Endothelial cell of umbilical vein (primary cell): ENCODE data around the gene CTAGE6. TPM values are rescaled to one million over a fixed set of nuclear protein-coding genes. Genes with fewer than 3 reads are reported as not detected.
A peak's percentile ranks its signal among the peaks of the same experiment; 100 is the strongest.
"Not testable (repeated sequence)": the region's sequence is repeated elsewhere in the genome, so short reads cannot be mapped to it uniquely, and the experiment has no call there.

Source experiments
- BruUV-seq: library from RNA; stranded (reverse); fragments of 400-500 nt; replicated peaks from 2 replicates; lab custom pipeline; 2021; lab: Mats Ljungman, UMichigan
- CTCF ChIA-PET: fragments of 300-600, 350-600 bp; sonication (Branson Sonifier 250); formaldehyde crosslinking; loops from one replicate; lab custom pipeline; 2021; ENCODE audit warnings: antibody characterized with exemption, inconsistent platforms; lab: Charles Lee
- POLR2A ChIA-PET: fragments of 300-600, 350-600 bp; sonication (Branson Sonifier 250); formaldehyde crosslinking; loops from one replicate; lab custom pipeline; 2021; ENCODE audit warnings: antibody characterized with exemption, inconsistent platforms; lab: Charles Lee
- DNase-seq: peaks from one replicate; pipeline ENCODE4 v3.0.0-alpha.2; 2011; ENCODE audit warnings: low read depth, low spot score
- FAIRE-seq: peaks from 2 replicates; lab custom pipeline; 2011; peaks lifted over from hg19 to GRCh38; lab: Jason Lieb, UNC
- H2AFZ ChIP-seq: 2 replicates; pipeline ENCODE4 v1.6.0; 2012; ENCODE audit warnings: low read depth, low read length, control low read depth, inconsistent platforms
- H3K27ac ChIP-seq: 2 replicates; pipeline ENCODE4 v1.5.1; 2011; ENCODE audit warnings: low read depth, mild to moderate bottlenecking, control low read depth, low read length, moderate library complexity; ENCODE audit not compliant: insufficient read depth
- H3K27me3 ChIP-seq, 2 experiments: 2 replicates each; pipeline versions ENCODE4 v1.6.0 to v1.6.1; 2011; ENCODE audit warnings: low read length in 2 of 2, mixed read lengths in 1 of 2; ENCODE audit not compliant: control insufficient read depth in 2 of 2, insufficient read depth in 2 of 2
- H3K36me3 ChIP-seq, 2 experiments: 2 replicates in 1 of 2; 3 replicates in 1 of 2; pipeline ENCODE4 v1.5.1; 2011; ENCODE audit warnings: low read length in 2 of 2, mild to moderate bottlenecking in 1 of 2, moderate library complexity in 1 of 2; ENCODE audit not compliant: control insufficient read depth in 2 of 2, insufficient read depth in 2 of 2; ENCODE audit errors: extremely low read depth in 1 of 2
- H3K4me1 ChIP-seq: 3 replicates; pipeline ENCODE4 v1.5.1; 2011; ENCODE audit warnings: mild to moderate bottlenecking, low read length; ENCODE audit not compliant: control insufficient read depth, insufficient read depth; ENCODE audit errors: extremely low read depth
- H3K4me2 ChIP-seq: 2 replicates; pipeline ENCODE4 v1.6.1; 2011; ENCODE audit warnings: low read length, control low read depth, mixed read lengths; ENCODE audit not compliant: insufficient read depth
- H3K4me3 ChIP-seq, 3 experiments: fragments of 200-600 bp in 1 of 3; sonication (generic), shearing (Covaris generic) in 1 of 3; replicated peaks in 1 of 3; 2 replicates each; pipeline ENCODE4 v1.5.1; 2011 to 2016; ENCODE audit warnings: control low read depth in 3 of 3, low read length in 3 of 3, mild to moderate bottlenecking in 2 of 3, inconsistent platforms in 1 of 3, low read depth in 1 of 3, moderate library complexity in 1 of 3; ENCODE audit not compliant: insufficient read depth in 1 of 3
- H3K79me2 ChIP-seq: 2 replicates; pipeline ENCODE4 v1.6.0; 2012; ENCODE audit warnings: low read length, inconsistent platforms; ENCODE audit not compliant: control insufficient read depth, insufficient read depth
- H3K9ac ChIP-seq: replicated peaks from 2 replicates; pipeline ENCODE3; 2011; ENCODE audit warnings: low read length, control low read depth; ENCODE audit not compliant: insufficient read depth; ENCODE audit errors: extremely low read depth
- H3K9me1 ChIP-seq: replicated peaks from 3 replicates; pipeline ENCODE4 v1.6.0; 2011; ENCODE audit warnings: mild to moderate bottlenecking, low read length; ENCODE audit not compliant: control insufficient read depth, insufficient read depth; ENCODE audit errors: extremely low read depth
- H3K9me3 ChIP-seq: replicated peaks from 2 replicates; pipeline ENCODE4 v1.5.1; 2012; ENCODE audit warnings: low read length, inconsistent platforms; ENCODE audit not compliant: control insufficient read depth, insufficient read depth
- H4K20me1 ChIP-seq: replicated peaks from 2 replicates; pipeline ENCODE3; 2011; ENCODE audit warnings: mild to moderate bottlenecking, low read length; ENCODE audit not compliant: control insufficient read depth, insufficient read depth; ENCODE audit errors: extremely low read depth
- dilution Hi-C: fragments of 300-500 bp; cut with MboI; formaldehyde crosslinking; loops from one replicate; pipeline ENCODE4 v1.15.0; 2019; ENCODE audit warnings: low sequenced_read_pairs; ENCODE audit not compliant: extremely low pct_ligation_motif_present
- intact Hi-C: fragments of 100-400 bp; cut with micrococcal nuclease; formaldehyde crosslinking; loops from one replicate; pipeline ENCODE4 v1.10.0; 2022
- polyA plus RNA-seq, 4 experiments: library from polyadenylated mRNA; depleted of rRNA in 3 of 4; stranded (reverse) in 3 of 4; unstranded in 1 of 4; fragments of >200 nt; gene quantifications; 2 replicates each; pipeline versions ENCODE4 v1.2.1 to v1.2.3, GENCODE V29; 2011 to 2012; ENCODE audit warnings: missing spikeins in 1 of 4
- total RNA-seq: library from RNA; stranded (reverse); gene quantifications from 2 replicates; pipeline ENCODE4 v1.2.3, GENCODE V29; 2021

CTAGE6 gene
- total and polyA plus RNA-seq, 2 donors (not counting 3 experiments of a cell fraction or from before 2014, with no cell fraction given) = 0.40 TPM; not detected in 1

DNA sequence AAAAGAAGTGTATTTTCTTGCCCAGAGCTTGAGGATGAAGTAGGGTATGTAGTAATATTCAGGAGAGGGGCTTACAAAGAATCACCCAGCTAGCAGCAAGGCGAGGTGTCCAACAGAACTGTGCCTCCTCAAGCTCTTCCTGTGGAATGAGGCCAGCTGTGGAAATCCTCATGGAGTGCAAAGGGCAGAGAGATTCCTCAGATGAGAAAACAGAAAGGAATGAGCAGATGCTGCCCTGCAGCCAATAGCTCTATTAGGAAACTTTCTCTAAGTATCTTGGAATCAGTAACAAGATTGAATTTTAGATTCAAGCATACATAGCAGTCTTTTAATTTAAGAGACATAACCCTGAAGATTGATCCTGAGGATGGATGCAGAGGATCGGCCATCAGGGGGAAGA, 38.2 kb upstream of the CTAGE6 start:
- H3K79me2 ChIP-seq, DNase-seq, H3K4me2 ChIP-seq, BruUV-seq, H3K9ac ChIP-seq, CTCF ChIA-PET, H3K9me1 ChIP-seq, H3K9me3 ChIP-seq, H3K27ac ChIP-seq, H3K4me1 ChIP-seq, H3K4me3 ChIP-seq, dilution Hi-C loops, POLR2A ChIA-PET, H3K27me3 ChIP-seq, intact Hi-C loops, H4K20me1 ChIP-seq, H2AFZ ChIP-seq, H3K36me3 ChIP-seq: not testable (repeated sequence)
- FAIRE-seq = peak; percentile 76

DNA sequence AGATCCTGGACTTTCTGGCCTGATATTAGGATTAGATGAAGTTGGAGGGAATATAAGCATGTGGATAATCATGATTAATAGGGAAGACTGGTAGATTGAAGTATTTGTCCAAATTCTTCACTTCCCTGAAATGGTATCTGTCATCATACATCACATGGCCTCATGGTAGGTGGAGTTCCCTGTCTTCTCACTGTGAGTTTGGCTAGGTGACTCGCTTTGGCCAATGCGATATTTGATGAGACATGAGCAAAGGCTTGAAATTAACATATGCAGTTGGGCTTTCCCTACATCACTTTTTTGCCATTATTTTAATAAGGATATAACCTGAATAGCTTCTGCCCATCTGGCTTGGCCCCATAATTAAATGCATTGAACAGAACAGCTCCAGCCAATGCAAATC, 35.1 kb upstream of the CTAGE6 start:
- H3K27me3 ChIP-seq, H3K4me2 ChIP-seq, H3K9ac ChIP-seq, H3K9me1 ChIP-seq, DNase-seq, POLR2A ChIA-PET, H2AFZ ChIP-seq, H3K9me3 ChIP-seq, CTCF ChIA-PET, BruUV-seq, H3K79me2 ChIP-seq, FAIRE-seq, H3K4me1 ChIP-seq, H3K36me3 ChIP-seq, H4K20me1 ChIP-seq, dilution Hi-C loops, intact Hi-C loops, H3K4me3 ChIP-seq, H3K27ac ChIP-seq: not testable (repeated sequence)

- FAIRE-seq, H3K36me3 ChIP-seq, BruUV-seq, H3K27me3 ChIP-seq, H3K4me1 ChIP-seq, H3K27ac ChIP-seq, H3K4me3 ChIP-seq, H3K9ac ChIP-seq, H2AFZ ChIP-seq, POLR2A ChIA-PET, H3K79me2 ChIP-seq, CTCF ChIA-PET, intact Hi-C loops, DNase-seq, H3K4me2 ChIP-seq, H3K9me1 ChIP-seq, dilution Hi-C loops, H4K20me1 ChIP-seq, H3K9me3 ChIP-seq: not testable (repeated sequence)
These were observed 28.1 kb upstream of the CTAGE6 start for GRCh38 chr7:143785415-143786182.

DNA sequence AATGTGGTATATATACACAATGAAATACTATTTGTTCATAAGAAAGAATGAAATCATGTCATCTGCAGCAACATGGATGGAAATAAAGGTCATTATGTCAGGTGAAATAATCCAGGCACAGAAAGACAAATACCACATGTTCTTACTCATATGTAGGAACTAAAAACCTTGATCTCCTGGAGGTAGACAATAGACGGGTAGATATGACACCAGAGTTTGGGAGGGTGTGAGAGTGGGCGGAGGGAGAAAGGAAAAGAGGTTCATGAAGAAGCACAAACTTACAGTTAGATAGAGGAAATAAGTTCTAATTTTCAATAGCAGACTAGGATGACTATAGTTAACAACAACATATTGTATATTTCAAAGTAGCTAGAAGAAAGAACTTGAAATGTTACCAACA, 22.1 kb upstream of the CTAGE6 start:
- intact Hi-C loops, H3K4me1 ChIP-seq, H4K20me1 ChIP-seq, H3K27me3 ChIP-seq, H3K4me3 ChIP-seq, H3K27ac ChIP-seq, dilution Hi-C loops, BruUV-seq, H2AFZ ChIP-seq, DNase-seq, H3K36me3 ChIP-seq, H3K9me1 ChIP-seq, FAIRE-seq, POLR2A ChIA-PET, H3K9me3 ChIP-seq, H3K4me2 ChIP-seq, H3K79me2 ChIP-seq, CTCF ChIA-PET, H3K9ac ChIP-seq: not testable (repeated sequence)
